Astrocyte (in vitro differentiated cells and primary cell): ENCODE measurements around the gene FAM174B. TPM values are rescaled to one million over a fixed set of nuclear protein-coding genes. Genes with fewer than 3 reads are reported as not detected.

Experiments used
- DNase-seq: peaks from one replicate; pipeline ENCODE4 v3.0.0-alpha.2; 2010; ENCODE audit warnings: low read depth
- FAIRE-seq: peaks from 2 replicates; lab custom pipeline; 2011; peaks lifted over from hg19 to GRCh38; lab: Jason Lieb, UNC
- H2AFZ ChIP-seq: 2 replicates; pipeline ENCODE4 v1.6.0; 2012; ENCODE audit warnings: low read depth, low read length, inconsistent platforms
- H3K27ac ChIP-seq: 2 replicates; pipeline ENCODE4 v1.5.1; 2011; ENCODE audit warnings: low read depth, low read length, inconsistent platforms
- H3K27me3 ChIP-seq: 2 replicates; pipeline ENCODE4 v1.6.0; 2011; ENCODE audit warnings: low read length, inconsistent platforms; ENCODE audit not compliant: insufficient read depth
- H3K36me3 ChIP-seq: 2 replicates; pipeline ENCODE4 v1.5.1; 2011; ENCODE audit warnings: low read length, inconsistent platforms; ENCODE audit not compliant: insufficient read depth
- H3K4me1 ChIP-seq: 2 replicates; pipeline ENCODE4 v1.5.1; 2011; ENCODE audit warnings: low read length, inconsistent platforms; ENCODE audit not compliant: insufficient read depth
- H3K4me2 ChIP-seq: 2 replicates; pipeline ENCODE4 v1.6.0; 2012; ENCODE audit warnings: low read length, inconsistent platforms
- H3K4me3 ChIP-seq: 2 replicates; pipeline ENCODE4 v1.5.1; 2011; ENCODE audit warnings: low read depth, mild to moderate bottlenecking, low read length, inconsistent platforms; ENCODE audit not compliant: insufficient read depth
- H3K79me2 ChIP-seq: 2 replicates; pipeline ENCODE4 v1.6.0; 2012; ENCODE audit warnings: mild to moderate bottlenecking, low read length, inconsistent platforms; ENCODE audit not compliant: insufficient read depth
- H3K9ac ChIP-seq: 2 replicates; pipeline ENCODE4 v1.6.0; 2012; ENCODE audit warnings: mild to moderate bottlenecking, low read length, inconsistent platforms
- H3K9me3 ChIP-seq: 2 replicates; pipeline ENCODE4 v1.5.1; 2012; ENCODE audit warnings: low read depth, mild to moderate bottlenecking, low read length, inconsistent platforms; ENCODE audit not compliant: insufficient read depth
- H4K20me1 ChIP-seq: 2 replicates; pipeline ENCODE4 v1.6.0; 2012; ENCODE audit warnings: low read length, inconsistent platforms; ENCODE audit not compliant: insufficient read depth
- H3K27ac Mint-ChIP-seq: one replicate; pipeline ENCODE4 v1.8.0; 2021; ENCODE audit warnings: mild to moderate bottlenecking, mixed read lengths; ENCODE audit not compliant: unreplicated experiment
- H3K27me3 Mint-ChIP-seq: one replicate; pipeline ENCODE4 v1.8.0; 2021; ENCODE audit warnings: low read depth, mixed read lengths; ENCODE audit not compliant: unreplicated experiment
- H3K36me3 Mint-ChIP-seq: one replicate; pipeline ENCODE4 v1.8.0; 2021; ENCODE audit warnings: low read depth, mixed read lengths; ENCODE audit not compliant: unreplicated experiment
- H3K4me1 Mint-ChIP-seq: one replicate; pipeline ENCODE4 v1.8.0; 2021; ENCODE audit warnings: low read depth, mixed read lengths; ENCODE audit not compliant: unreplicated experiment
- H3K4me3 Mint-ChIP-seq: one replicate; pipeline ENCODE4 v1.8.0; 2021; ENCODE audit warnings: mild to moderate bottlenecking, moderate library complexity, mixed read lengths; ENCODE audit not compliant: unreplicated experiment
- H3K9me3 Mint-ChIP-seq: one replicate; pipeline ENCODE4 v1.8.0; 2021; ENCODE audit warnings: mild to moderate bottlenecking, mixed read lengths; ENCODE audit not compliant: unreplicated experiment
- EZH2 ChIP-seq: IDR thresholded peaks from 2 replicates; pipeline ENCODE4 v1.6.1; 2012; ENCODE audit warnings: mild to moderate bottlenecking, low read length, inconsistent platforms; ENCODE audit not compliant: insufficient read depth
- total RNA-seq: library from RNA; stranded (reverse); gene quantifications from 2 replicates; pipeline ENCODE4 v1.2.1, GENCODE V29; 2021
- TF ChIP-seq, protein P1 (sequence below): IDR thresholded peaks from 2 replicates; pipeline ENCODE4 v1.5.1; 2011; ENCODE audit warnings: low read depth, mild to moderate bottlenecking, inconsistent platforms, low read length, moderate library complexity; ENCODE audit not compliant: insufficient read depth

Gene FAM174B
- total RNA-seq, 1 donor from 2014 or later, result 11.2 TPM

DNA sequence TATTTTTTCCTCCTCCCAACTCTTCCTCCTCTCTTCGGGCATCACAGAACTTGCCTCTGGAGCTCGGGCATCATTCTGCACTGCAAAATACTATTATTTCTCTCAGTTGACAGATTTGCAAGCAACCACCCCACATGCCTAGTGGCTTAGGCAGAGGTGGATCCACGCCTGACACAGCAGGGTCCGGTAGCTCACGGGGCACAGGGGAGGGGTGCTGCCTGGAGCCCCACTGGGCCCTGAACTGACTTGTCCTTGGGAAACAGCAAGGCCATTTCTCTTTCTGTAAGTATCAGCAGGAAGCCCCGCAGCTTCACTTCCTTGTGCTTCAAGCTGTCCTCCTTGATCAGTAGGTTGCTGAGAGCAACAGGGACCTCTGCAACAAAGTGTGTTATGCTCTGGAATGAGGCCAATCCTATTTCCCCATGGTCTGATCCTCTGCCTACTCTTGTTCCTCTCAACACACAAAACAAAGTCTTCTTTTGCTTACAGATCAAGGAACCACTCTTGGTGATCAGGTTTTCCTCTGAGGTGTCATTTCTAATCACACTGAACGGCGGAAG lies 69.1 kb downstream of the FAM174B start:
- H3K27me3 ChIP-seq, result no peaks in the 10 kb centered on the region
- H3K27me3 Mint-ChIP-seq, result peaks cover 37% of the 10 kb centered on the region
- DNase-seq (no peak), FAIRE-seq (no peak)
- peaks cover 2% of the 10 kb centered on the region for H3K9me3 Mint-ChIP-seq
- no peak overlapping the region for H3K4me3 ChIP-seq
- H3K4me2 ChIP-seq, result no peak overlapping the region
- no peak overlapping the region for H3K27ac ChIP-seq
- TF ChIP-seq EZH2, result no peak
- TF ChIP-seq, protein P1, sequence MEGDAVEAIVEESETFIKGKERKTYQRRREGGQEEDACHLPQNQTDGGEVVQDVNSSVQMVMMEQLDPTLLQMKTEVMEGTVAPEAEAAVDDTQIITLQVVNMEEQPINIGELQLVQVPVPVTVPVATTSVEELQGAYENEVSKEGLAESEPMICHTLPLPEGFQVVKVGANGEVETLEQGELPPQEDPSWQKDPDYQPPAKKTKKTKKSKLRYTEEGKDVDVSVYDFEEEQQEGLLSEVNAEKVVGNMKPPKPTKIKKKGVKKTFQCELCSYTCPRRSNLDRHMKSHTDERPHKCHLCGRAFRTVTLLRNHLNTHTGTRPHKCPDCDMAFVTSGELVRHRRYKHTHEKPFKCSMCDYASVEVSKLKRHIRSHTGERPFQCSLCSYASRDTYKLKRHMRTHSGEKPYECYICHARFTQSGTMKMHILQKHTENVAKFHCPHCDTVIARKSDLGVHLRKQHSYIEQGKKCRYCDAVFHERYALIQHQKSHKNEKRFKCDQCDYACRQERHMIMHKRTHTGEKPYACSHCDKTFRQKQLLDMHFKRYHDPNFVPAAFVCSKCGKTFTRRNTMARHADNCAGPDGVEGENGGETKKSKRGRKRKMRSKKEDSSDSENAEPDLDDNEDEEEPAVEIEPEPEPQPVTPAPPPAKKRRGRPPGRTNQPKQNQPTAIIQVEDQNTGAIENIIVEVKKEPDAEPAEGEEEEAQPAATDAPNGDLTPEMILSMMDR, result no peak
- H2AFZ ChIP-seq, result no peak overlapping the region
- peaks cover 3% of the 10 kb centered on the region for H3K36me3 Mint-ChIP-seq
- H3K4me1 Mint-ChIP-seq, result no peaks in the 10 kb centered on the region
- H3K27ac Mint-ChIP-seq, result peak overlapping the region; percentile 76
- no peaks in the 10 kb centered on the region for H3K4me1 ChIP-seq
- no peak overlapping the region for H3K4me3 Mint-ChIP-seq
- no peak overlapping the region for H3K9ac ChIP-seq
- no peaks in the 10 kb centered on the region for H3K36me3 ChIP-seq
- no peaks in the 10 kb centered on the region for H3K9me3 ChIP-seq
- H4K20me1 ChIP-seq, result no peaks in the 10 kb centered on the region
- H3K79me2 ChIP-seq, result no peaks in the 10 kb centered on the region

DNA sequence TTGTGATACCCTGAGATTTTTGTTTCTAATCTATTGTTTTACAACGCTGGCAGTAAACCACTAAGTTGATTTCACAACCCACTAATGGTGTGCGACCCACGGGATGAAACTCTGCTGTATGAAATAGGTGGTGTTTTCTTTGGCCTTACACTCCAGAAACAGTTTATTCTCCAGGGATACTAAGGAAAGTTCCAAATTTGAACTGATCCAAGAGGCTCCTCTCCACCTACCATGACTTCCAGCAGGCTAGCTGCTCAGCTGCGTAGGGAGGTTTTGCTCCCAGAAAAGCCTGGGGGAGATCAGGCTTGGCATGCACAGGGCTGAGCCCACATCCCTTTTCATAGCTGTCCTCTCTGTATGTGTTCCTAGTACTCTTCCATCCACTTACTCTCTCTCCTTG lies 71.5 kb downstream of the FAM174B start:
- H3K4me1 Mint-ChIP-seq, result no peaks in the 10 kb centered on the region

More for the DNA sequence above, 71.5 kb downstream of the FAM174B start:
- no peaks in the 10 kb centered on the region for H3K36me3 Mint-ChIP-seq
- DNase-seq (no peak), FAIRE-seq (no peak)
- H3K4me3 Mint-ChIP-seq, result no peak overlapping the region
- Histone ChIP-seq H3K36me3 (no peaks in the 10 kb centered on the region), H3K27ac (no peak overlapping the region), H3K9me3 (no peaks in the 10 kb centered on the region), H3K79me2 (no peaks in the 10 kb centered on the region), H2AFZ (no peak overlapping the region), H3K9ac (no peak overlapping the region), H4K20me1 (no peaks in the 10 kb centered on the region), H3K4me3 (no peak overlapping the region), H3K27me3 (no peaks in the 10 kb centered on the region), H3K4me1 (no peaks in the 10 kb centered on the region), H3K4me2 (no peak overlapping the region)
- H3K9me3 Mint-ChIP-seq, result peaks cover 2% of the 10 kb centered on the region
- no peak overlapping the region for H3K27ac Mint-ChIP-seq
- peaks cover 47% of the 10 kb centered on the region for H3K27me3 Mint-ChIP-seq
- TF ChIP-seq EZH2, result no peak
- TF ChIP-seq, protein P1, result no peak
